Measurements from ENCODE around the gene PRDX3. TPM values are rescaled to one million over a fixed set of nuclear protein-coding genes. Genes with fewer than 3 reads are reported as not detected.

The PRDX3 gene
- total RNA-seq = 100 to 1,000 TPM; 153 to 173 TPM
- 242 TPM for polyA plus RNA-seq (2013, experiment 1 of 2)
- polyA plus RNA-seq (2013, experiment 2 of 2) = 229 TPM
- long read RNA-seq, experiment 1, transcript PRDX3-201 (7 exons, 1,591 nt) = major isoform, 97 of 147 reads
- long read RNA-seq, experiment 1, transcript PRDX3-203 (2 exons, 2,277 nt) = minor isoform, 5 of 147 reads
- long read RNA-seq, experiment 1, partial matches to known transcripts = 34 of 147 reads
- long read RNA-seq, experiment 1, other reads (novel, unspliced or antisense) = 11 of 147 reads
- long read RNA-seq, experiment 2, transcript PRDX3-201 (7 exons, 1,591 nt) = major isoform, 488 of 512 reads
- long read RNA-seq, experiment 2, partial matches to known transcripts = 9 of 512 reads
- long read RNA-seq, experiment 2, other reads (novel, unspliced or antisense) = 13 of 512 reads
- long read RNA-seq, experiment 3, transcript PRDX3-201 (7 exons, 1,591 nt) = major isoform, 1,085 of 1,115 reads
- long read RNA-seq, experiment 3, partial matches to known transcripts = 6 of 1,115 reads
- long read RNA-seq, experiment 3, other reads (novel, unspliced or antisense) = 23 of 1,115 reads
- long read RNA-seq, experiment 4, transcript PRDX3-201 (7 exons, 1,591 nt) = major isoform, 1,286 of 1,329 reads
- long read RNA-seq, experiment 4, partial matches to known transcripts = 3 of 1,329 reads
- long read RNA-seq, experiment 4, other reads (novel, unspliced or antisense) = 37 of 1,329 reads

GRCh38 chr10:119178372-119179119 is at the start of gene PRDX3:
Gene PRDX3 (minus strand): TSS chr10:119178812. CDS start chr10:119178790, 22 bp downstream.
- 0% methylated on average over 19 to 45 of the region's 45 CpGs for WGBS, 2 experiments (ENCODE audit: insufficient coverage in 1 of 2, insufficient read length in 1 of 2)
- H3K4me1 Mint-ChIP-seq = peaks cover 21% of the 10 kb centered on the region
- Histone ChIP-seq H3K9me3 (ENCODE audit: control insufficient read depth, low read length) (no peaks in the 10 kb centered on the region), H3K9ac (ENCODE audit: extremely low read depth, low read length, poor library complexity, severe bottlenecking) (peak within 1 kb of the TSS; percentile 56), H3K4me3 (ENCODE audit: low read length) (peak within 1 kb of the TSS; percentile 95), H3K36me3 (ENCODE audit: control insufficient read depth, insufficient read depth, low read length) (peaks cover 17% of the 10 kb centered on the region), H3K27ac (ENCODE audit: low read depth, low read length) (peak within 1 kb of the TSS; percentile 76), H3K4me1 (ENCODE audit: control insufficient read depth, insufficient read depth, low read length) (peaks cover 14% of the 10 kb centered on the region), H3K27me3 (ENCODE audit: control insufficient read depth, insufficient read depth, low read length, poor library complexity, severe bottlenecking) (no peaks in the 10 kb centered on the region)
- H3K36me3 Mint-ChIP-seq (ENCODE audit: low read depth) = peaks cover 27% of the 10 kb centered on the region
- TF ChIP-seq CTCF (conservative IDR thresholded peaks at IDR 0.05) = peak; percentile 21
- H3K4me3 Mint-ChIP-seq = peak within 1 kb of the TSS; percentile 87
- DNase-seq = peak; percentile 97
- no peaks in the 10 kb centered on the region for H3K27me3 Mint-ChIP-seq (ENCODE audit: insufficient read depth)
- peaks cover 13% of the 10 kb centered on the region for H3K9me3 Mint-ChIP-seq
- H3K27ac Mint-ChIP-seq = peak within 1 kb of the TSS; percentile 94

DNA sequence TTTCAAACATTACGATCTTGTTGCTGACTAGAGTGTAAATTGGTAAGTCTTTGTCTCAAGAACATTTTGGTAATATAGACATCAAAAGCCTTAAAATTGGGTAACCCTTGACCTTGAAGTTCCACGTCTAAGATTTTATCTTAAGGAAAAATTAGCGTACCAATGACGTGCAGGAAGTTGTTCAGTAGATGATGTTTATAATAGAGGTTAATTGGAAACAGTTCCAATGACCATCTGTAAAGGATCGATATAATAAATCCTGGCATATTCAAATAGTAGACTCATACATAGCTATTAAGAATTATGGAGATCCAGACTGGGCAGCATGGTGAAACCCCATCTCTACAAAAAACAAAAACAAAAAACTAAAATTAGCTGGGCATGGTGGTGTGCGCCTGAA is 49.2 kb upstream of the PRDX3 start:
- no peaks in the 10 kb centered on the region for H3K36me3 ChIP-seq (ENCODE audit: control insufficient read depth, insufficient read depth, low read length)
- TF ChIP-seq CTCF (conservative IDR thresholded peaks at IDR 0.05) = no peak
- Mint-ChIP-seq H3K4me1 (peaks cover 4% of the 10 kb centered on the region), H3K9me3 (peaks cover 8% of the 10 kb centered on the region), H3K27me3 (ENCODE audit: insufficient read depth) (no peaks in the 10 kb centered on the region), H3K36me3 (ENCODE audit: low read depth) (peaks cover 2% of the 10 kb centered on the region), H3K4me3 (no peak overlapping the region), H3K27ac (no peak overlapping the region)
- no peak overlapping the region for H3K27ac ChIP-seq (ENCODE audit: low read depth, low read length)
- 93 to 98% methylated on average over 5 to 6 of the region's 6 CpGs for WGBS, 2 experiments (ENCODE audit: insufficient coverage in 1 of 2, insufficient read length in 1 of 2)
- no peaks in the 10 kb centered on the region for H3K9me3 ChIP-seq (ENCODE audit: control insufficient read depth, low read length)
- DNase-seq = no peak
- H3K9ac ChIP-seq (ENCODE audit: extremely low read depth, low read length, poor library complexity, severe bottlenecking) = no peak overlapping the region
- H3K4me1 ChIP-seq (ENCODE audit: control insufficient read depth, insufficient read depth, low read length) = peaks cover under 1% of the 10 kb centered on the region
- no peaks in the 10 kb centered on the region for H3K27me3 ChIP-seq (ENCODE audit: control insufficient read depth, insufficient read depth, low read length, poor library complexity, severe bottlenecking)
- no peak overlapping the region for H3K4me3 ChIP-seq (ENCODE audit: low read length)

DNA sequence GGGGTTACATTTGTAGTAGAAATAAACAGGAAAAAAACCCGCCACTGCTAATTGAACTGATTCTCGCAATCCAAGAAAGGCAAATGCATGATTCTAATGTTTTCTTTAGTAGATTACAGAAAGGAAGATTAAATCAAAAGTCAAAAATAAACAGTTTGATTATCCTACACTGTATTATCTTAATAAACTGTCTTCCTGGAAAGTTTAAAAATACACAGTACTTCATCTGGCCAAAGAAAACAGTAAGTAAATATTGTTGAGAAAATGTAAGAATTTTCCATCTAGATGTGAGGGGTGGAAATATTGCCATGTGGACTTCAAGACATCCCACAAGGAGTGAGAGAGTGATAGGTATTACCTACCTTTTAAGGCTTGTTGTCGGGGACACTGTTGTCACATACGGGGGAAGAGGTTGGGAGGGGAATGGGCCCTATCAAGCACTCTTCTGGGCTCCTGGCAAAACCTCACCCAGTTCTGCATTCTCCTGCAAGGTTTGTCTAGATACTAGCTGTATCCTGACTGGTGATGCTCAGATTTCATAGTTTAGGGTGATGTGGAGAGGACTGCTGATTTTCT is 46.6 kb upstream of the PRDX3 start:
- H3K27me3 Mint-ChIP-seq (ENCODE audit: insufficient read depth) = no peaks in the 10 kb centered on the region
- no peaks in the 10 kb centered on the region for H3K9me3 Mint-ChIP-seq
- Histone ChIP-seq H3K27ac (ENCODE audit: low read depth, low read length) (no peak overlapping the region), H3K9me3 (ENCODE audit: control insufficient read depth, low read length) (no peaks in the 10 kb centered on the region), H3K27me3 (ENCODE audit: control insufficient read depth, insufficient read depth, low read length, poor library complexity, severe bottlenecking) (no peaks in the 10 kb centered on the region), H3K4me1 (ENCODE audit: control insufficient read depth, insufficient read depth, low read length) (peaks cover 12% of the 10 kb centered on the region), H3K36me3 (ENCODE audit: control insufficient read depth, insufficient read depth, low read length) (no peaks in the 10 kb centered on the region), H3K9ac (ENCODE audit: extremely low read depth, low read length, poor library complexity, severe bottlenecking) (no peak overlapping the region), H3K4me3 (ENCODE audit: low read length) (no peak overlapping the region)
- WGBS, 2 experiments (ENCODE audit: insufficient coverage in 1 of 2, insufficient read length in 1 of 2) = 93 to 94% methylated on average over 2 to 4 of the region's 4 CpGs
- H3K4me3 Mint-ChIP-seq = no peak overlapping the region
- no peak for DNase-seq
- no peak for TF ChIP-seq CTCF (conservative IDR thresholded peaks at IDR 0.05)
- H3K27ac Mint-ChIP-seq = no peak overlapping the region
- peaks cover 17% of the 10 kb centered on the region for H3K4me1 Mint-ChIP-seq
- H3K36me3 Mint-ChIP-seq (ENCODE audit: low read depth) = no peaks in the 10 kb centered on the region
